ENCODE data around the gene MB21D2.
"Not testable (repeated sequence)": the region's sequence is repeated elsewhere in the genome, so short reads cannot be mapped to it uniquely, and the experiment has no call there.

The MB21D2 gene

DNA sequence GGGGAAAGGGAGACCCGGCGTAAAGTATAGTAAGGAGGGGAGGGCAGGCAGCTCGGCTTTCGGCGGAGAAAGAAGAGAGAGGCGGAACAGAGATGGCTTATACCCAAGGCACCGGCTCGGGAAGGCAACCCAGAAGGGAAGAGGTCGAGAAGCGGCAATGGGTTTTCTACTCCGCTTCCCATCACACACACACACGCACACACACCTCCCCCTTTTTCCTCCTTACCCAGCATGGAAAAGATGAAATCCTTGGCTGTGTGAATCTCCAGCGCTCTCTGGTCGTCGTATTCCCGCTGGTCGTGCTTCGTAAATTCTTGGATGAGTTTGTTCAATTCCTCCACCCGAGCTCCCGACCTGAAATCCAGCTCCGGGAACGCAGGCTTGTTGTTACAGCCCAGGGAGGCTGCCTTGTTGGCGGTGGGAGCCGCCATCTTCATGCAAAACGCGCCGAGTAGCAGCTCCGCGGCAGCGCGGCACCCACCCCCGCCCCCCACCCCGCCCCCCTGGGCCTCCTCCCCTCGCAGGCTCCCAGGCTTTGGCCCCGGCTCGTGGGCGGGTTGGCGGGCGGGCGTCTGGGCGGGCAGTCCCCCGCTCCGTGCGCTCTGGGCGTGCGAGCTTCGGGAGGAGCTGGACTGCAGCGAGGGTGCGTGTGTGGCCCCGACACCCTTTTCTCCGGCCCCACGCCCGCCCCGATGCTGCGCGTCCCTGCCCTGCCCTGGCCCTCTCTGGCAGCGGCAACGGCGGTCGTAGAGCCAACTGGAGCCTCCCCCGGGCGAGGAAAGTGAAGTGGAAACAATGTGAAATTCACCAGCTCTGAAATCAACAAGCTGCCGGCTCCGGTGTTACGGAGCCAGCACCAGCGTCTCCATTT is at the start of gene MB21D2:
Gene MB21D2 (minus strand): TSS at position 453 of the 871 bp plus-strand sequence. CDS start 16 bp downstream, at position 437.
- peak; percentile 44 for DNase-seq

DNA sequence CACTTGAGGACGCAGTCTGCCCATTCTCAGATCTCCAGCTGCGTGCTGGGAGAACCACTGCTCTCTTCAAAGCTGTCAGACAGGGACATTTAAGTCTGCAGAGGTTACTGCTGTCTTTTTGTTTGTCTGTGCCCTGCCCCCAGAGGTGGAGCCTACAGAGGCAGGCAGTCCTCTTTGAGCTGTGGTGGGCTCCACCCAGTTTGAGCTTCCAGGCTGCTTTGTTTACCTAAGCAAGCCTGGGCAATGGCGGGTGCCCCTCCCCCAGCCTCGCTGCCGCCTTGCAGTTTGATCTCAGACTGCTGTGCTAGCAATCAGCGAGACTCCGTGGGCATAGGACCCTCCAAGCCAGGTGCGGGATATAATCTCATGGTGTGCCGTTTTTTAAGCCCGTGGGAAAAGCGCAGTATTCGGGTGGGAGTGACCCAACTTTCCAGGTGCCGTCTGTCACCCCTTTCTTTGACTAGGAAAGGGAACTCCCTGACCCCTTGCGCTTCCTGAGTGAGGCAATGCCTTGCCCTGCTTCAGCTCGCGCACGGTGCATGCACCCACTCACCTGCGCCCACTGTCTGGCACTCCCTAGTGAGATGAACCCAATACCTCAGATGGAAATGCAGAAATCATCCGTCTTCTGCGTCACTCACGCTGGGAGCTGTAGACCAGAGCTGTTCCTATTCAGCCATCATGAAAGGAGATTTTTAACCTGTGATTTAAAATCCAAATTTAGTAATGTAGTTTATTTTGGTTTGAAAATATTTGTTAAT is 47.5 kb upstream of the MB21D2 start:
- DNase-seq = not testable (repeated sequence)

GRCh38 chr3:192959773-192960172 is 42.1 kb upstream of the MB21D2 start:
- DNase-seq = no peak

GRCh38 chr3:192958219-192958872 is 40.7 kb upstream of the MB21D2 start:
- no peak for DNase-seq

DNA sequence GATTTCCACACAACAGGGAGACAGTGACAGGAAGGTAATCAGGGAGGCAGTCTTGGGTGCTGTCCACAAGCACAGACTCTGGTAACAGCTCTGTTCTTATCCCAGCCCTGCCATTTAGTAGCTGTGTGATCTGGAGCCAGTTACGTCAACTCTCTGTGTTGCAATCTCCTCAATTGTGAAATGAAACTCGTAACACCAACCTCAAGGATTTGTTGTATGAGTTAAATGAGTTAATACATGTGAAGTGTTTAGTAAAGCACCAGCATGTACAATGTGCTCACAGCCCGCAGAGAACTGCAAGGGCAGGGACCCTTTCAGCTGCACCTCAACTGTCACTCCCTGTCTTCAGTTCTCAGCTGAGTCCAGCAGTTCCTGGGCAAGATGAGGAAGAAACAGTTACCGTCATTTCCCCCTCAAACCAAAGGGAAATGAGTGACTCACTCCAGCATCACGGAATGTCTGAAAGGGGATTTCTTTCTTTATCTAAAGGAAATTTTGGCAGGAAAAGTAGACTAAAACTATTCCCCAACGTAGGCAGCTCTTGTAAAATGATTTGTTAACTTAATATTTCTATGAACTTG is 39.9 kb upstream of the MB21D2 start:
- peak; percentile 99 for DNase-seq

- DNase-seq = no peak
Observed at GRCh38 chr3:192953926-192954325, 36.3 kb upstream of the MB21D2 start.

DNA sequence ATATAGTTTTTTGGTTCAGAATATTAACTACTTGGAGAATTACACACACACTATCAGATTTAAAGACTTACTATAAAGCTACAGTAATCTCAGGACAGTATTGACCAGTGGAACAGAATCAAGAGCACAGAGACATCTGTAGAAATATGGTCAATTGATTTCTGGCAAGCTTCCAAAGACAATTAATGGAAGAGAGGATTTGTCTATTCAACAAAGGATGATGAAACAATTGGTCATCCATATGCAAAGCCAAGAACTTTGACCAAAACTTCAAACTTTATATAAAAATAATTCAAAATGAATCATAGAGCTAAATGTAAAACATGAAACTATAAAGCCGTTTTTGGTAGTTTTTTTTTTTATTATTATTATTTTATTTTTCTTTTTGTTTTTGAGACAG is 29.8 kb upstream of the MB21D2 start:
- no peak for DNase-seq

- DNase-seq = no peak
Observed at GRCh38 chr3:192943393-192943792, 25.7 kb upstream of the MB21D2 start.

DNA sequence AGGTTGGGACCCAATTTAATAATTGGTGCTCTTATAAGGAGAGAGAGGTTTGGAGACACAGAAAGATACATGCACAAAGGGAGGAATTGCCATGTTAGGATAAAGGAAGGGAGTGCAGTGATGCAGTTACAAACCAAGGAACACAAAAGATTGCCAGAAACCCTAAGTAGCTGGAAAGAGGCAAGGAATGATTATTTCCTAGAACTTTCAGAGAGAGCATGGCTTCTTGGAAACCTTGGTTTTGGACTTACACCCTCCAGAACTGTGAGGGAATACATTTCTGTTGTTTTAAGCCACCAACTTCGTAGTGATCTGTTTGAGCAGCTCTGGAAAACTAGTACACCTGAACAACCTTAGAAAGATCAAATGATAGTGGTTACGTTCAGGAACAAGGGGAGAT is 25.0 kb upstream of the MB21D2 start:
- DNase-seq = no peak

DNA sequence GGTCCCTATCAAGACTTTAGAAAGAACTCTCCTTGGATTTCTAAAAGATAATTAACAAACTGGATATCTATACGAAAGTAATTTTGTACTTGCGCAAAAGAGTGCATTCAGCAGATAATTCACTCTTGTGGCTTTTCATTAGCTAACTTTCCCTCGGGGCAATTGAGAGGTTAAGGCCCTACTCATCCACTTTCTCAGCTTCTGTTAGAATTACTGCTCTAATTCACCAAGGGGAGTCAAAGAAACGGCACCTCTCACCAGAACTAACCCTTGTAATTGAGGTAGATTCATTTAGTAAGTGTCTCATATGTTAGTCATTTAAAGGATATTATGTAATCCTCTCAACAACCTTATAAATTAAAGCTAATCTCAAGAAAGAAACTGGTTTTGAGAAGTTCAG is 22.5 kb upstream of the MB21D2 start:
- DNase-seq = no peak

DNA sequence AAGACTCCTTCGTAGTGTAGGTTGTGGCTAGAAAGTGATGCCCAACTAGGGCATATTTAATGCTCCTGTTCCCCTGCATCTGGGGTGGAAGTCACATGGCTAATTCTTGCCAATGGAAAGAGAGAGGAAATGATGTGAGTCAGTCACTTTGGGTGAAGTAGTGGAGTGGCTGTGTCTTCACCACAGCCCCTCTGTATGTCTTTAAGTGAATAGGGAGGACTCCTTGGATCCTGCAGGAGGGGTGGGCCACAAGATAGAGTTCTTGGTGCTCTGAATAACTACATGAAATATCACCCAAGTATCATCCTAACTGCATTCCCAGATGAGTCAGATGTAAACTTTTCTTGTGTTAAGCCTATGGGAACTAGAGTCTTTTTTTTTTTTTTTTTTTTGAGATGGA is 17.8 kb upstream of the MB21D2 start:
- DNase-seq = peak; percentile 41

- DNase-seq = peak; percentile 72
Observed at GRCh38 chr3:192933779-192934460, 16.3 kb upstream of the MB21D2 start.

- no peak for DNase-seq
Observed at GRCh38 chr3:192933259-192933658, 15.6 kb upstream of the MB21D2 start.

GRCh38 chr3:192931825-192932224 is 14.2 kb upstream of the MB21D2 start:
- DNase-seq = no peak

GRCh38 chr3:192930577-192930976 is 12.9 kb upstream of the MB21D2 start:
- no peak for DNase-seq

DNA sequence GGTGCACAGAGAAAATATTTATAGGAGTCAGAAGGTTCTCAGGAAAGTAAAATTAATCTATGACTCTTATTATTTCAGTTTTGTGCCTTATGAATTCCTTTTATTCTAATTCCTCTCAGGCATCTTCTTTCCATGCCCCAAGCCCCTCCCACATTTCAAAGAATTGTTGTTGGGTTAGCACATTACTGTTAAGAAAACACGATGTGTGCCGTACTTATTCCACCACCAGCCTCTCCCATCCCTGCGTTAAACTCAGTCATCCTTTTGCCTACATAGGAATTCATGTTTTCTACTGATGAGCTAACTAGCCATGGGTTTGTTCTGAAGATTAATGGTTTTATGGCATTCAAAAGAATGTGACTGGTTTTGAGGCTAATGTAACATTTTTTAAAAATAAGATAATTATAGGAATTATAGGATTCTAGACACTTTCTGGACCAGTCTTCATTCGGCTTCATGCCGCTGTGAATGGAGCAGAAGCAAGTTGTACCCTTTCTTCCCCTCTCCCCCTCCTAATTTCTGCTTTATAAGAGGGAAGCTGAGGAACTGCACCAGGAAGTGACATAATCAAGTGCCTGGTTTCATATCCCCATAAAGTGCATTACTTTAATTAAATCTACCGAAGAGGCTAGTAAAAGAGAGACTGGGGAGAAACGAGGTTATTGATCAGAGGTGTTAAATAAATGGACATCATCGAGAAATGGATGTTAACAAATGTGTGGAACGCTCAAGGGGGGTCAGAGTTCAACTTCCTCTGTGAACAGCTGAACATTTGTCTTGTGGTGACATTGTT is 12.3 kb upstream of the MB21D2 start:
- DNase-seq = peak; percentile 75

GRCh38 chr3:192929146-192929545 is 11.5 kb upstream of the MB21D2 start:
- DNase-seq = no peak

- no peak for DNase-seq
Observed at GRCh38 chr3:192928720-192929119, 11.1 kb upstream of the MB21D2 start.

- no peak for DNase-seq
Observed at GRCh38 chr3:192928016-192928415, 10.4 kb upstream of the MB21D2 start.

GRCh38 chr3:192927016-192927415 is 9.4 kb upstream of the MB21D2 start:
- DNase-seq = no peak

DNA sequence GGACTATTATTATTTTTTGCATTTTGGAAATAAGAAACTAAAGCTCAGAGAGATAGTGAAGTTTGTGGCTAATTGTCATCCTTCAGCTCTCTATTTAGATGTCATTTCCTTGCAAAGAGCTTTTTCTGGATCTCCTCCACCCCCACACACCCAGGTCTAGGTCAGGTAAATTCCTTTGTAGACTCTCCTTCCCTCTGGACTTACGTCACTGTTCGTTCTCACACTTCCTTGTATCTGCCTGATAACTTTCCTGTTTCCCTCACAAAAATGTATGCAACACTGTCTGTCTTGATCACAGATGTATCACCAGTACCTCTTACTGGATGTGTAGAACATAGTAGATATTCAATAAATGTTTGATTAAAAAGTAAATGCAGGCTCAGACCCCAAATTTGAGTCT is 6.1 kb upstream of the MB21D2 start:
- no peak for DNase-seq

GRCh38 chr3:192921793-192922192 is 4.1 kb upstream of the MB21D2 start:
- DNase-seq = no peak

Measured in MV-4-11 (cell line).